A549 (cell line): Measurements from ENCODE around the gene MATN4. TPM values are rescaled to one million over a fixed set of nuclear protein-coding genes. Genes with fewer than 3 reads are reported as not detected.

Experiments
- ATAC-seq, 2 experiments: fragments of 200-7000 bp in 1 of 2; fragments of >200 bp in 1 of 2; cut with Nextera tagmentation in 1 of 2; cut with Tn5 transposase in 1 of 2; 3 replicates each; pipeline versions ENCODE4 v1.8.0 to v1.9.1; 2018 to 2020; ENCODE audit warnings: mild to moderate bottlenecking in 1 of 2, moderate library complexity in 1 of 2
- CTCF ChIA-PET: fragments of 300-600 bp; sonication (Branson Sonifier 250); formaldehyde crosslinking; extraction: SDS; loops from one replicate; lab custom pipeline; 2021; ENCODE audit warnings: antibody characterized with exemption, inconsistent platforms; lab: Yijun Ruan, JAX
- POLR2A ChIA-PET: fragments of 350-600 bp; formaldehyde crosslinking; extraction: SDS; loops from one replicate; lab custom pipeline; 2021; ENCODE audit warnings: antibody characterized with exemption, inconsistent platforms; lab: Yijun Ruan, JAX
- DNase-seq, 2 experiments: peaks; one replicate each; pipeline versions ENCODE4 v3.0.0 to v3.0.0-alpha.2; 2011 to 2016; ENCODE audit warnings: low read depth in 1 of 2, low spot score in 1 of 2
- FAIRE-seq: peaks from 2 replicates; lab custom pipeline; 2011; peaks lifted over from hg19 to GRCh38; lab: Jason Lieb, UNC
- H3K27ac ChIP-seq, 2 experiments: fragments of >200 bp; sonication (Bioruptor Twin); formaldehyde crosslinking; 3 replicates each; pipeline ENCODE4 v1.5.1; 2016 to 2017
- H3K4me1 ChIP-seq: fragments of >200 bp; sonication (Bioruptor Twin); formaldehyde crosslinking; 3 replicates; pipeline ENCODE4 v1.6.1; 2016
- H3K4me2 ChIP-seq: fragments of >200 bp; sonication (Bioruptor Twin); formaldehyde crosslinking; 3 replicates; pipeline ENCODE4 v1.6.1; 2016
- H3K4me3 ChIP-seq: fragments of >200 bp; sonication (Bioruptor Twin); formaldehyde crosslinking; 3 replicates; pipeline ENCODE4 v1.5.1; 2016
- H3K9me3 ChIP-seq: fragments of >200 bp; sonication (Bioruptor Twin); formaldehyde crosslinking; 3 replicates; pipeline ENCODE4 v1.6.1; 2016
- CBX2 ChIP-seq: fragments of 200-600 bp; sonication (generic); IDR thresholded peaks from 2 replicates; pipeline ENCODE4 v1.6.1; 2016; ENCODE audit warnings: low read depth, mild to moderate bottlenecking, borderline replicate concordance
- CBX8 ChIP-seq: fragments of 200-600 bp; sonication (generic); IDR thresholded peaks from 2 replicates; pipeline ENCODE4 v1.6.1; 2016
- CEBPB ChIP-seq, 2 experiments: fragments of >200 bp in 1 of 2; sonication (Bioruptor Twin) in 1 of 2; formaldehyde crosslinking in 1 of 2; IDR thresholded peaks; 2 replicates each; pipeline ENCODE4 v1.6.1; 2012 to 2016
- EHF ChIP-seq: fragments of 250-450 bp; sonication (Bioruptor Pico); IDR thresholded peaks from 2 replicates; pipeline ENCODE4 v1.5.0; 2020; ENCODE audit warnings: mild to moderate bottlenecking
- ESRRA ChIP-seq: fragments of 150-350 bp; IDR thresholded peaks from 2 replicates; pipeline ENCODE4 v1.6.1; 2014; ENCODE audit warnings: mild to moderate bottlenecking, low read length, borderline replicate concordance
- FOSL2 ChIP-seq, 2 experiments: fragments of 450-650 bp in 1 of 2; fragments of >200 bp in 1 of 2; sonication (Bioruptor Twin) in 1 of 2; formaldehyde crosslinking; IDR thresholded peaks; 2 replicates each; pipeline versions ENCODE4 v1.5.0 to v1.6.1; 2016 to 2020; ENCODE audit warnings: mild to moderate bottlenecking in 1 of 2, moderate library complexity in 1 of 2
- MAFK ChIP-seq: fragments of 450-650 bp; IDR thresholded peaks from 2 replicates; pipeline ENCODE4 v1.6.1; 2014; ENCODE audit not compliant: partially characterized antibody
- MAZ ChIP-seq: fragments of 150-350 bp; IDR thresholded peaks from 2 replicates; pipeline ENCODE4 v1.6.1; 2014; ENCODE audit warnings: antibody characterized with exemption, low read depth, low read length, borderline replicate concordance
- NPAS2 ChIP-seq: fragments of 250-450 bp; sonication (Bioruptor Pico); IDR thresholded peaks from 2 replicates; pipeline ENCODE4 v1.8.0; 2022; ENCODE audit warnings: mild to moderate bottlenecking, moderate library complexity, borderline replicate concordance
- NR3C1 ChIP-seq: fragments of >200 bp; sonication (Bioruptor Twin); formaldehyde crosslinking; IDR thresholded peaks from 3 replicates; pipeline ENCODE4 v1.6.1; 2017
- PHF8 ChIP-seq: fragments of 200-600 bp; sonication (generic); IDR thresholded peaks from 2 replicates; pipeline ENCODE4 v1.6.1; 2016; ENCODE audit warnings: low read depth, mild to moderate bottlenecking, antibody characterized with exemption, moderate library complexity, borderline replicate concordance
- RNF2 ChIP-seq: fragments of 200-600 bp; sonication (generic); IDR thresholded peaks from 2 replicates; pipeline ENCODE4 v1.6.1; 2016; ENCODE audit warnings: low read depth, mild to moderate bottlenecking, antibody characterized with exemption, moderate library complexity, borderline replicate concordance
- ZC3H11A ChIP-seq: fragments of 450-650 bp; IDR thresholded peaks from 2 replicates; pipeline ENCODE4 v1.6.1; 2014; ENCODE audit warnings: antibody characterized with exemption, mild to moderate bottlenecking
- ZFP36 ChIP-seq: fragments of 450-650 bp; IDR thresholded peaks from 2 replicates; pipeline ENCODE4 v1.6.1; 2014; ENCODE audit warnings: borderline replicate concordance; ENCODE audit not compliant: partially characterized antibody
- WGBS: methylation state at CpG from one replicate; pipeline ENCODE4 v1.1.6; 2017; ENCODE audit errors: missing lambda C conversion rate; 5-methylcytosine and 5-hydroxymethylcytosine counted together
- polyA plus RNA-seq, 4 experiments: library from polyadenylated mRNA; depleted of rRNA in 3 of 4; stranded (reverse); fragments of >200 nt; fragmentation: RNase III in 1 of 4; extraction: RNeasy Plus Mini Kit Qiagen cat#74134 plus additional on column Dnase treatment in 1 of 4; gene quantifications; 2 replicates in 3 of 4; 3 replicates in 1 of 4; pipeline ENCODE4 v1.2.3, GENCODE V29; 2011 to 2017
- TF ChIP-seq, protein P1 (sequence below): fragments of >200 bp; sonication (Bioruptor Twin); formaldehyde crosslinking; IDR thresholded peaks from 2 replicates; pipeline ENCODE4 v1.6.1; 2016
- TF ChIP-seq, protein P2 (sequence below): fragments of >200 bp; sonication (Bioruptor Twin); formaldehyde crosslinking; IDR thresholded peaks from 3 replicates; pipeline ENCODE4 v1.5.1; 2016
- TF ChIP-seq, protein P3 (sequence below): IDR thresholded peaks from 2 replicates; pipeline ENCODE4 v1.6.1; 2012
- TF ChIP-seq, protein P4 (sequence below): IDR thresholded peaks from 2 replicates; pipeline ENCODE4 v1.6.1; 2012
- TF ChIP-seq, protein P5 (sequence below): fragments of 250-450 bp; sonication (Bioruptor Pico); IDR thresholded peaks from 2 replicates; pipeline ENCODE4 v1.5.0; 2021; ENCODE audit warnings: mild to moderate bottlenecking, moderate library complexity, borderline replicate concordance

MATN4 gene
- polyA plus RNA-seq, 2 of the 4 experiments (the other 2 are of a cell fraction): 0.04 to 0.05 TPM

DNA sequence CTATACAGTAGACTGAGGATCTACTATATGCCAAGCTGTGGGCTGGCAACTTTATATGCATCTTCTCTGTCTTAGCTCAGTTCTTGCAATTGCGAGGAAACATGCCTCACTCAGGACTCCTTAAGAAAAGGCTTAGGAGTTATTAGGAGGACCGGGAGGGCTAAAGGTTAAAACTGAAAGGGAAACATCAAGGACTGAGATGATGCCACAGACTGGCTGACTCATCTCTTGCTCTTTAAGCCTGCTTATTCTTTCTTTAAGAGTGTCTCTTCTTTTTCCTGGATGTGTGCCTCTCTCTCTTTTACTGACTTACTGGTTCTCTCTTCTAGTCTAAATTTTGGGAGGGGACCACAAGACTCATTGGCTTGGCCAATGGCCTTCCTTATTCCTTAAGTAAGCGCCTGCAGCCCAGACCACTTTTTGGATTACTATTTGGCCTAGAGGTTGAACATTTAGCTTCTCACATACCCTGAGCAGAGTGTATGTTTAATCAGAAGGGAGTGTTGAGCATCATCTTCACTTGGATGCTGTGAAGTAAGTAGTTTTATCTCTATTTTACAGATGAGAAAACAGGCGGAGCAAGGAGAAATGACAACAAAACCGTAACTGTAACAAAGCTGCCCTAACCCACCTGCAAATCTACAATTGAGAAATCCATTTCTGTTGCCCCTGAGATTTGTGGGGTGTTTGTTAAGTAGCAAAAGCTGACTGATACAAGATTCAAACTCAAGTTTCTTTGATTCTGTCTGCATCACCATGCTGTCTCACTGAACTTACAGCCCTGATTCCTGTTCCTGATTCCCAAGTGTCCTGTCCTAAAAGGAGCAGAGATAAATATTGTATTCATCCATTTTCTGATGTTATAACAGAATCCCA lies 47.3 kb upstream of the MATN4 start:
- Histone ChIP-seq H3K4me3 (no peak overlapping the region), H3K9me3 (no peaks in the 10 kb centered on the region), H3K4me2 (peak overlapping the region; percentile 57), H3K27ac (peak overlapping the region; percentile 35 to 65; a peak in 4 of 6 replicates), H3K4me1 (peaks cover 49% of the 10 kb centered on the region)
- CTCF ChIA-PET: interaction anchor here (0.8 to 4.7 kb wide), 10 partner anchors 8 to 416 kb away, joined by 3 to 46 read pairs (median 5); partner anchors contain the start of gene SYS1
- FAIRE-seq: no peak
- POLR2A ChIA-PET: interaction anchor here (1.5 kb wide), 1 partner anchor 11 kb away, joined by 6 read pairs; no protein-coding TSS in a partner anchor
- ATAC-seq: peak in 1 of 2 experiments; percentile 63; a peak in 3 of 6 replicates
- WGBS: 62% methylated on average over 5 of the region's 5 CpGs
- peak in 1 of 2 experiments; percentile 36 for DNase-seq
- TF ChIP-seq, protein P1, sequence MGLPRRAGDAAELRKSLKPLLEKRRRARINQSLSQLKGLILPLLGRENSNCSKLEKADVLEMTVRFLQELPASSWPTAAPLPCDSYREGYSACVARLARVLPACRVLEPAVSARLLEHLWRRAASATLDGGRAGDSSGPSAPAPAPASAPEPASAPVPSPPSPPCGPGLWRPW: no peak
- TF ChIP-seq, protein P2, sequence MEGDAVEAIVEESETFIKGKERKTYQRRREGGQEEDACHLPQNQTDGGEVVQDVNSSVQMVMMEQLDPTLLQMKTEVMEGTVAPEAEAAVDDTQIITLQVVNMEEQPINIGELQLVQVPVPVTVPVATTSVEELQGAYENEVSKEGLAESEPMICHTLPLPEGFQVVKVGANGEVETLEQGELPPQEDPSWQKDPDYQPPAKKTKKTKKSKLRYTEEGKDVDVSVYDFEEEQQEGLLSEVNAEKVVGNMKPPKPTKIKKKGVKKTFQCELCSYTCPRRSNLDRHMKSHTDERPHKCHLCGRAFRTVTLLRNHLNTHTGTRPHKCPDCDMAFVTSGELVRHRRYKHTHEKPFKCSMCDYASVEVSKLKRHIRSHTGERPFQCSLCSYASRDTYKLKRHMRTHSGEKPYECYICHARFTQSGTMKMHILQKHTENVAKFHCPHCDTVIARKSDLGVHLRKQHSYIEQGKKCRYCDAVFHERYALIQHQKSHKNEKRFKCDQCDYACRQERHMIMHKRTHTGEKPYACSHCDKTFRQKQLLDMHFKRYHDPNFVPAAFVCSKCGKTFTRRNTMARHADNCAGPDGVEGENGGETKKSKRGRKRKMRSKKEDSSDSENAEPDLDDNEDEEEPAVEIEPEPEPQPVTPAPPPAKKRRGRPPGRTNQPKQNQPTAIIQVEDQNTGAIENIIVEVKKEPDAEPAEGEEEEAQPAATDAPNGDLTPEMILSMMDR: no peak
- TF ChIP-seq, protein P3, sequence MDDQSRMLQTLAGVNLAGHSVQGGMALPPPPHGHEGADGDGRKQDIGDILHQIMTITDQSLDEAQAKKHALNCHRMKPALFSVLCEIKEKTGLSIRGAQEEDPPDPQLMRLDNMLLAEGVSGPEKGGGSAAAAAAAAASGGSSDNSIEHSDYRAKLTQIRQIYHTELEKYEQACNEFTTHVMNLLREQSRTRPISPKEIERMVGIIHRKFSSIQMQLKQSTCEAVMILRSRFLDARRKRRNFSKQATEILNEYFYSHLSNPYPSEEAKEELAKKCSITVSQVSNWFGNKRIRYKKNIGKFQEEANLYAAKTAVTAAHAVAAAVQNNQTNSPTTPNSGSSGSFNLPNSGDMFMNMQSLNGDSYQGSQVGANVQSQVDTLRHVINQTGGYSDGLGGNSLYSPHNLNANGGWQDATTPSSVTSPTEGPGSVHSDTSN: no peak
- TF ChIP-seq ESRRA (no peak), EHF (CRISPR knock-in tag) (no peak), RNF2 (no peak), MAZ (no peak), FOSL2 (IDR thresholded peaks at IDR 0.05) (0 out of 2 replicates have a peak, but pooled peaks have one; percentile 22), FOSL2 (CRISPR knock-in tag; IDR thresholded peaks at IDR 0.05) (no peak)

DNA sequence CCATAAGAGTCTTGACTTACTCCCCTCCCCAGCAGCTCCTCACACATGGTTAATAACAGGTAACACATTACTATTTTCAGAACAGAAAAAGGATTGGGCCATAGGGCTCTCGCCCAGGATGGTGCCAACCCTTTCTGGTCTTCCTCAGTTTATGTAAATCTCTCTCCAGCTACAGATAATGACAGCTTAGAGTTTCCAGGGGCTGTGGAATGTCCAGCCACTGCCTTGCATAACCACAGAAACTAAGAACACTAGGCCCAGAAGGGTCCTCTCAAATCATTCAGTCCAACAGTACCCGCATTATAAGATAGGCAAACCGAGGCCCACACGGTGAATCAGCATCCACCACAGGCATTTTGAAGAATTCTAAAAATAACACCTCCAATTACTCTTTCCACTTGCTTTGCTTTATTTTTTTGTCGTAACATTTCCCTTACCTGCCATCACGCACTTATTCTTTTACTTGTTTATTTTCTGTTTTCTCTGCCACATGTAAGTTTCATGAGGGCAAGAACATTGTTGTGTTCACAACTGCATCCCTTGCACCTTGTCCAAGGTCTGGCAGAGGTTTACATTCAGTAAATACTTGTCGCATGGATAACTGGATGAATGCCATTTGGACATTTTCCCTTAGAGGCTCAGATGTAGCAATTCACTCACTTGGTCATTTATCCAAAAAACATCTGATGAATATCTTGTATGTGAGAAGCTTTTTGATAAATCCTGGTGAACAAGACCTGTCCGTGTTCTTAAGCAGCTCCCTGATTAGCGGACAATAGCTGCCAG lies 46.5 kb upstream of the MATN4 start:
- no peak for FAIRE-seq
- peak overlapping the region; percentile 57 for H3K4me2 ChIP-seq
- no peaks in the 10 kb centered on the region for H3K9me3 ChIP-seq
- no peak for ATAC-seq
- TF ChIP-seq MAFK: no peak
- no peak for TF ChIP-seq NPAS2
- no peak for TF ChIP-seq NR3C1
- no peak for TF ChIP-seq PHF8
- no peak for TF ChIP-seq CBX8
- TF ChIP-seq CBX2: no peak
- TF ChIP-seq ZFP36: no peak
- TF ChIP-seq RNF2: no peak
- TF ChIP-seq CEBPB (IDR thresholded peaks at IDR 0.05): no peak
- TF ChIP-seq, protein P4, sequence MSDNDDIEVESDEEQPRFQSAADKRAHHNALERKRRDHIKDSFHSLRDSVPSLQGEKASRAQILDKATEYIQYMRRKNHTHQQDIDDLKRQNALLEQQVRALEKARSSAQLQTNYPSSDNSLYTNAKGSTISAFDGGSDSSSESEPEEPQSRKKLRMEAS: no peak
- no peak for TF ChIP-seq ZC3H11A
- TF ChIP-seq, protein P5, sequence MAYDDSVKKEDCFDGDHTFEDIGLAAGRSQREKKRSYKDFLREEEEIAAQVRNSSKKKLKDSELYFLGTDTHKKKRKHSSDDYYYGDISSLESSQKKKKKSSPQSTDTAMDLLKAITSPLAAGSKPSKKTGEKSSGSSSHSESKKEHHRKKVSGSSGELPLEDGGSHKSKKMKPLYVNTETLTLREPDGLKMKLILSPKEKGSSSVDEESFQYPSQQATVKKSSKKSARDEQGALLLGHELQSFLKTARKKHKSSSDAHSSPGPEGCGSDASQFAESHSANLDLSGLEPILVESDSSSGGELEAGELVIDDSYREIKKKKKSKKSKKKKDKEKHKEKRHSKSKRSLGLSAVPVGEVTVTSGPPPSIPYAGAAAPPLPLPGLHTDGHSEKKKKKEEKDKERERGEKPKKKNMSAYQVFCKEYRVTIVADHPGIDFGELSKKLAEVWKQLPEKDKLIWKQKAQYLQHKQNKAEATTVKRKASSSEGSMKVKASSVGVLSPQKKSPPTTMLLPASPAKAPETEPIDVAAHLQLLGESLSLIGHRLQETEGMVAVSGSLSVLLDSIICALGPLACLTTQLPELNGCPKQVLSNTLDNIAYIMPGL (CRISPR knock-in tag): no peak
- TF ChIP-seq, protein P2: no peak
- no peak for TF ChIP-seq MAZ
- POLR2A ChIA-PET: interaction anchor here (1.5 kb wide), 1 partner anchor 10 kb away, joined by 6 read pairs; no protein-coding TSS in a partner anchor
- CTCF ChIA-PET: interaction anchor here (0.9 to 4.7 kb wide), 10 partner anchors 9 to 417 kb away, joined by 3 to 46 read pairs (median 5); partner anchors contain the start of gene SYS1
- H3K4me1 ChIP-seq: peaks cover 42% of the 10 kb centered on the region
- peak overlapping the region; percentile 12 to 65; a peak in 3 of 6 replicates for H3K27ac ChIP-seq
- no peak for DNase-seq
- no peak overlapping the region for H3K4me3 ChIP-seq
- 86% methylated on average over 9 of the region's 9 CpGs for WGBS
